Stomach (tissue), 9 donors: ENCODE measurements around the gene ZNF586. TPM values are rescaled to one million over a fixed set of nuclear protein-coding genes. Genes with fewer than 3 reads are reported as not detected.

Experiments used
- DNase-seq, 2 donors: peaks; one replicate each; pipeline versions ENCODE4 v3.0.0 to v3.0.0-alpha.2; 2013 to 2019
- H3K27ac ChIP-seq, 5 donors: fragments of 200-600 bp in 4 of 5; sonication (generic) in 4 of 5; one replicate each; pipeline ENCODE4 v1.5.1; 2013 to 2019; ENCODE audit warnings: mild to moderate bottlenecking in 1 of 5, moderate library complexity in 1 of 5
- H3K27me3 ChIP-seq, 3 donors: fragments of 200-600 bp; sonication (generic); one replicate each; pipeline ENCODE4 v1.5.1; 2017 to 2019; ENCODE audit warnings: mixed run types in 1 of 3
- H3K36me3 ChIP-seq, 4 donors: fragments of 200-600 bp; sonication (generic); 1 replicate in 3 of 4; 2 replicates in 1 of 4; pipeline ENCODE4 v1.5.1; 2016 to 2019
- H3K4me1 ChIP-seq, 4 donors: fragments of 200-600 bp; sonication (generic); one replicate each; pipeline ENCODE4 v1.5.1; 2016 to 2019
- H3K4me3 ChIP-seq, 4 donors: fragments of 200-600 bp; sonication (generic) in 3 of 4; one replicate each; pipeline ENCODE4 v1.5.1; 2016 to 2019; ENCODE audit warnings: mild to moderate bottlenecking in 1 of 4
- H3K9me3 ChIP-seq, 4 donors: fragments of 200-600 bp; sonication (generic); one replicate each; pipeline ENCODE4 v1.5.1; 2016 to 2019
- EP300 ChIP-seq: sonication (generic); formaldehyde crosslinking; IDR thresholded peaks from one replicate; pipeline ENCODE4 v1.6.1; 2017; ENCODE audit warnings: antibody characterized with exemption
- POLR2A ChIP-seq, 4 donors: fragments of 450-650 bp; IDR thresholded peaks; one replicate each; pipeline ENCODE4 v1.6.1; 2016; ENCODE audit warnings: antibody characterized with exemption in 4 of 4, control low read depth in 2 of 4, mild to moderate bottlenecking in 1 of 4, moderate library complexity in 1 of 4
- POLR2AphosphoS5 ChIP-seq, 3 donors: sonication (generic); formaldehyde crosslinking; IDR thresholded peaks; one replicate each; pipeline ENCODE4 v1.6.1; 2016; ENCODE audit warnings: antibody characterized with exemption in 3 of 3
- WGBS, 5 donors: extraction: QIAGEN DNeasy Blood & Tissue Kit in 3 of 5; methylation state at CpG; one replicate each; pipeline versions ENCODE4 v1.1.5 to v1.1.7; 2013 to 2018; 5-methylcytosine and 5-hydroxymethylcytosine counted together
- intact Hi-C: fragments of 100-400 bp; cut with DNase I; formaldehyde crosslinking; loops from one replicate; pipeline ENCODE4 v1.15.1; 2023; ENCODE audit warnings: low total_unique reads
- polyA plus RNA-seq, 3 donors: library from polyadenylated mRNA; stranded (reverse); fragments of 200-250 nt; gene quantifications; one replicate each; pipeline ENCODE4 v1.2.3, GENCODE V29; 2013
- total RNA-seq, 5 donors: library from RNA; depleted of rRNA; stranded (reverse); fragments of >200 nt; gene quantifications; one replicate each; pipeline versions ENCODE4 v1.1.0 to v1.2.3, GENCODE V29; 2014 to 2016
- TF ChIP-seq, protein P1 (sequence below), 7 experiments: fragments of 450-650 bp in 4 of 7; fragments of 200-600 bp in 3 of 7; sonication (generic) in 3 of 7; IDR thresholded peaks; one replicate each; pipeline ENCODE4 v1.5.1; 2016 to 2019; ENCODE audit warnings: antibody characterized with exemption in 7 of 7, control low read depth in 2 of 7, mild to moderate bottlenecking in 1 of 7
- donor health status: healthy with polysubstance abuse.
- donor health status: Bipolar disorder and iron deficiency.
- donor health status: healthy.

Gene ZNF586
- total and polyA plus RNA-seq, 8 donors = 5.5 to 46.4 (median 7.5) TPM; not detected in 1

DNA sequence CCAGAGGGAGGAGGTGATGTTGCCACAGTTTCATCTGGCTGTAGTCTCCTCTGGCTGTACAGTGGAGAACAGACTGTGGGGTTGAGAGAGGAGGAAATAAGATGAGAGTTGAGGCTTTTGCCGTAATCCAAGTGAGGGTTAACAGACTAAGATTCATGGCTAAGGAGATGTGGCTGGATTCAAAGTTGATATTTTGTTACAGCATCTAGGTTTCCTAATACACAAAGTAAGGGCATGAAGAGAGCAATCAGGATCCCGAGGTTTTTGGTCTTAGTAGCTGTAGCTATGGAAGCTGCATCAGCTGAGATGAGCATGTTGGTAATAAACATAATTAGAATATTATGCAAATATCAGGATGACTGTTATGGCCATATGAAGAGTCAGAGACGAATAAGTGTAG, 21.4 kb upstream of the ZNF586 start:
- Histone ChIP-seq H3K27me3 (no peaks in the 10 kb centered on the region), H3K27ac (no peak overlapping the region), H3K36me3 (peaks cover 47 to 52% (median 50%) of the 10 kb centered on the region in 4 donors), H3K9me3 (peaks cover 32 to 65% (median 54%) of the 10 kb centered on the region in 4 donors), H3K4me1 (peaks cover 9 to 22% (median 16%) of the 10 kb centered on the region in 4 donors), H3K4me3 (peak overlapping the region; percentile 70 to 92 (median 87))
- intact Hi-C loops = no loop called here
- TF ChIP-seq, protein P1, sequence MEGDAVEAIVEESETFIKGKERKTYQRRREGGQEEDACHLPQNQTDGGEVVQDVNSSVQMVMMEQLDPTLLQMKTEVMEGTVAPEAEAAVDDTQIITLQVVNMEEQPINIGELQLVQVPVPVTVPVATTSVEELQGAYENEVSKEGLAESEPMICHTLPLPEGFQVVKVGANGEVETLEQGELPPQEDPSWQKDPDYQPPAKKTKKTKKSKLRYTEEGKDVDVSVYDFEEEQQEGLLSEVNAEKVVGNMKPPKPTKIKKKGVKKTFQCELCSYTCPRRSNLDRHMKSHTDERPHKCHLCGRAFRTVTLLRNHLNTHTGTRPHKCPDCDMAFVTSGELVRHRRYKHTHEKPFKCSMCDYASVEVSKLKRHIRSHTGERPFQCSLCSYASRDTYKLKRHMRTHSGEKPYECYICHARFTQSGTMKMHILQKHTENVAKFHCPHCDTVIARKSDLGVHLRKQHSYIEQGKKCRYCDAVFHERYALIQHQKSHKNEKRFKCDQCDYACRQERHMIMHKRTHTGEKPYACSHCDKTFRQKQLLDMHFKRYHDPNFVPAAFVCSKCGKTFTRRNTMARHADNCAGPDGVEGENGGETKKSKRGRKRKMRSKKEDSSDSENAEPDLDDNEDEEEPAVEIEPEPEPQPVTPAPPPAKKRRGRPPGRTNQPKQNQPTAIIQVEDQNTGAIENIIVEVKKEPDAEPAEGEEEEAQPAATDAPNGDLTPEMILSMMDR (IDR thresholded peaks at IDR 0.05) = no peak
- TF ChIP-seq POLR2AphosphoS5 (IDR thresholded peaks at IDR 0.05) (no peak), POLR2A (IDR thresholded peaks at IDR 0.05) (no peak)
- WGBS, 5 donors = 92 to 97% (median 96%) methylated on average over 3 of the region's 3 CpGs
- no peak for DNase-seq

DNA sequence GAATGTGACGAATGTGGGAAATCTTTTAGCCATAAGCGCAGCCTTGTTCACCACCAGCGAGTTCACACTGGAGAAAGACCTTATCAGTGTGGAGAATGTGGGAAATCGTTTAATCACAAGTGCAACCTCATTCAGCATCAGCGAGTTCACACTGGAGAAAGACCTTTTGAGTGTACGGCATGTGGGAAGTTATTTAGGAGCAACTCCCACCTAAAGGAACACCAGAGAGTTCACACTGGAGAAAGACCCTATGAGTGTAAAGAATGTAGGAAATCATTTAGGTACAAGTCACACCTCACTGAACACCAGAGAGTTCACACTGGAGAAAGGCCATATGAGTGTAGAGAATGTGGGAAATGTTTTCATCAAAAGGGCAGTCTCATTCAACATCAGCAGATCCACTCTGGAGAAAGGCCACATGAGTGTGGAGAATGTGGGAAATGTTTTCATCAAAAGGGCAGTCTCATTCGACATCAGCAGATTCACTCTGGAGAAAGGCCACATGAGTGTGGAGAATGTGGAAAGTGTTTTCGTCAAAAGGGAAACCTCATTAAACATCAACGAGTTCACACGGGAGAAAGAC, 15.3 kb upstream of the ZNF586 start:
- Histone ChIP-seq H3K9me3 (peaks cover 52 to 100% (median 99%) of the 10 kb centered on the region in 4 donors), H3K4me3 (no peak overlapping the region), H3K27ac (no peak overlapping the region), H3K27me3 (no peaks in the 10 kb centered on the region), H3K4me1 (peaks cover 0 to under 1% (median 0%) of the 10 kb centered on the region in 4 donors), H3K36me3 (peaks cover 77 to 100% (median 99%) of the 10 kb centered on the region in 4 donors)
- 94 to 98% (median 97%) methylated on average over 10 of the region's 10 CpGs for WGBS, 5 donors
- TF ChIP-seq POLR2AphosphoS5 (IDR thresholded peaks at IDR 0.05) (no peak), EP300 (no peak), POLR2A (IDR thresholded peaks at IDR 0.05) (no peak)
- TF ChIP-seq, protein P1 (IDR thresholded peaks at IDR 0.05) = no peak
- intact Hi-C loops = no loop called here
- no peak for DNase-seq

DNA sequence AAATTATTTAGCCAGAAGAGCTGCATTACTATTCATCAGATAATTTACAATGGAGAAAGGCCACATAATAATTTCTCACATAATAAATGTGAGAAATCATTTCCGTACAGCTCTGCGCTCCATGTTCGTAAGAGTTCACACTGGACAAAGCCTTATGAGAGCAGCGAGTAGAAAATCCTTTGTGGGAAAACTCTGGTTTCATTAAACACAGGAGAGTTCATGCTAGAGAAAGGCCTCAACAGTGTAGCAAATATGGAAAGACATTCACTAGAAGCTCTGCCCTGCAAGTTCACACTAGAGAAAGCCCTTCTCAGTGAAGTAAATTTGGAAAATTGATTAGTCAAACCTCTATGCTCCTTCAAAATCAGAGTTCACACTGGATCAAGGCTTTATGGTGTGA, 14.4 kb upstream of the ZNF586 start:
- H3K27ac ChIP-seq = no peak overlapping the region
- H3K4me1 ChIP-seq = no peaks in the 10 kb centered on the region
- no peaks in the 10 kb centered on the region for H3K27me3 ChIP-seq
- intact Hi-C loops = no loop called here
- H3K9me3 ChIP-seq = peaks cover 43 to 100% (median 99%) of the 10 kb centered on the region in 4 donors
- no peak for DNase-seq
- H3K4me3 ChIP-seq = no peak overlapping the region
- TF ChIP-seq, protein P1 (IDR thresholded peaks at IDR 0.05) = no peak
- TF ChIP-seq POLR2A (IDR thresholded peaks at IDR 0.05) (no peak), EP300 (no peak), POLR2AphosphoS5 (IDR thresholded peaks at IDR 0.05) (no peak)
- peaks cover 78 to 100% (median 99%) of the 10 kb centered on the region in 4 donors for H3K36me3 ChIP-seq
- 86 to 99% (median 91%) methylated on average over 4 of the region's 4 CpGs for WGBS, 5 donors

DNA sequence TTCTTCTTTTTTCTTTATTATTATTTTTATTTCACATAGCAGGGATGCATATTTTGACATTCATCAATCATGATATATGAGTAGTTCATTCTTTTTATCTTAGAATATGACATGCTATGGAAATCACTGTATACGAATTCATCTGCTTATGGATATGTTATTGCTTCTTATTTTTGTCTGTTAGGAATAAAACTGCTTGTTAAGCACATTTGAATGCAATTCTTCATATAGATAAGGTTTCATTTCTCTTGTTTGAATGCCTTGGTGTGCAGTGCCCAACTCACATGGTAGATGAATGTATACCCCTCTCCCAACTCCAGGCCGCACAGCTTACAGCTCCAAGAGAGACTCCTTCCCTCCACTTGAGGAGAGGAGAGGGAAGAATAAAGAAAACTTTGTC, 11.5 kb upstream of the ZNF586 start:
- WGBS, 5 donors = 92 to 99% (median 98%) methylated on average over 2 of the region's 2 CpGs
- no peak for DNase-seq
- H3K9me3 ChIP-seq = peaks cover 27 to 97% (median 94%) of the 10 kb centered on the region in 4 donors
- H3K4me3 ChIP-seq = no peak overlapping the region
- peaks cover 57 to 100% (median 99%) of the 10 kb centered on the region in 4 donors for H3K36me3 ChIP-seq
- H3K27me3 ChIP-seq = no peaks in the 10 kb centered on the region
- intact Hi-C loops = no loop called here
- H3K27ac ChIP-seq = no peak overlapping the region
- TF ChIP-seq POLR2A (IDR thresholded peaks at IDR 0.05) (no peak), POLR2AphosphoS5 (IDR thresholded peaks at IDR 0.05) (no peak), EP300 (no peak)
- TF ChIP-seq, protein P1 (IDR thresholded peaks at IDR 0.05) = no peak
- no peaks in the 10 kb centered on the region for H3K4me1 ChIP-seq
